ENCODE measurements around the gene GALNT2.
A peak's percentile ranks its signal among the peaks of the same experiment; 100 is the strongest.

DNA sequence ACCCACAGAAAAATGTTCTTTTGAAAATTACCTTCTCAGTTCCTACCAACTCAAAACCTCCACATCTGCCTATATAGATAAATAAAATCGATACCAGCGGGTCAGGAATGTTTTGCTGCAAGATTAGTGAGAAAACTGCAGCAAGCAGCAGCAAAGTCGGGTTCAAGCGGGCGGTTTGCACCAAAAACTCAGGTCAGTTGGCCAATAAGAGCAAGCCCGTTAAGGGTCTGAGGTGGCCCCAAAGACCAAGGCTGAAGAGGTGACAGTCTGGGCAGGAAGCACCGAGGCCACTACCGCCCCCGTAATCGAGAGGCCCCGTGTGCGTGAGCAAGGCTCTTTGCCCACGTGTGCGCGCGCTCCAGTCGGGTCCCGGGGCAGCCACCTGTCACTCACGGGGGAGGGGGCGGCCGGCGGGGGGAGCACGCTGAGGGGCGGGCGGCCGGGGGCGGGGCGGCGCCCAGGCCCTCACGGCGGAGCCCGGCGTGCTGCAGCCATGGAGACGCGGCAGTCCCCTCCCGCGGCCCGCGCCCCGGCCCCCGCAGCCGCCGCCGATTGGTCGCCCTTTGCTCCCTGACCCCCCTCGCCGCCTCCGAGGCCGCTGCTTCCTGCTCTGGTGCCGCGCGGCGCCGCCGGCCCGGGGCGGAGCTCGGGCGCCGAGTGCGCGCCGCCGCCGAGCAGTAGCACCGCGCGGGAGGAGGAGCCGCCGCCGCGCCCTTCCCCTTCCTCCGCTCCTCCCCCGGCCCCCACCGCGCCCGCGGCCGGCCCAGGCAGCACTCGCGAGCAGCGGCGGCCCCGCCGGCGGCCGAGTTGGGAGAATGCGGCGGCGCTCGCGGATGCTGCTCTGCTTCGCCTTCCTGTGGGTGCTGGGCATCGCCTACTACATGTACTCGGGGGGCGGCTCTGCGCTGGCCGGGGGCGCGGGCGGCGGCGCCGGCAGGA, at the start of gene GALNT2:
- TF ChIP-seq, protein P1, sequence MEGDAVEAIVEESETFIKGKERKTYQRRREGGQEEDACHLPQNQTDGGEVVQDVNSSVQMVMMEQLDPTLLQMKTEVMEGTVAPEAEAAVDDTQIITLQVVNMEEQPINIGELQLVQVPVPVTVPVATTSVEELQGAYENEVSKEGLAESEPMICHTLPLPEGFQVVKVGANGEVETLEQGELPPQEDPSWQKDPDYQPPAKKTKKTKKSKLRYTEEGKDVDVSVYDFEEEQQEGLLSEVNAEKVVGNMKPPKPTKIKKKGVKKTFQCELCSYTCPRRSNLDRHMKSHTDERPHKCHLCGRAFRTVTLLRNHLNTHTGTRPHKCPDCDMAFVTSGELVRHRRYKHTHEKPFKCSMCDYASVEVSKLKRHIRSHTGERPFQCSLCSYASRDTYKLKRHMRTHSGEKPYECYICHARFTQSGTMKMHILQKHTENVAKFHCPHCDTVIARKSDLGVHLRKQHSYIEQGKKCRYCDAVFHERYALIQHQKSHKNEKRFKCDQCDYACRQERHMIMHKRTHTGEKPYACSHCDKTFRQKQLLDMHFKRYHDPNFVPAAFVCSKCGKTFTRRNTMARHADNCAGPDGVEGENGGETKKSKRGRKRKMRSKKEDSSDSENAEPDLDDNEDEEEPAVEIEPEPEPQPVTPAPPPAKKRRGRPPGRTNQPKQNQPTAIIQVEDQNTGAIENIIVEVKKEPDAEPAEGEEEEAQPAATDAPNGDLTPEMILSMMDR (IDR thresholded peaks at IDR 0.05): peak in 1 of 3 donors; percentile 6
- peak; percentile 65 for TF ChIP-seq POLR2A (IDR thresholded peaks at IDR 0.05)
- TF ChIP-seq EP300 (IDR thresholded peaks at IDR 0.05): no peak

Measured in ovary (tissue), 3 donors.